C4-2B (cell line): ENCODE results near the gene FA2H.

Source experiments
- CTCF ChIP-seq: fragments of 450-650 bp; conservative IDR thresholded peaks from 2 replicates; pipeline ENCODE4 v1.5.1; 2017; ENCODE audit warnings: mild to moderate bottlenecking
- ZFX ChIP-seq: fragments of 450-650 bp; IDR thresholded peaks from 2 replicates; pipeline ENCODE4 v1.6.1; 2017

- TF ChIP-seq CTCF (no peak), ZFX (no peak)
Observed at GRCh38 chr16:74740795-74741304, 33.8 kb downstream of the FA2H start.
